Brain microvascular endothelial cell (primary cell): ENCODE measurements around the gene PRKG2.
"Not testable (repeated sequence)": the region's sequence is repeated elsewhere in the genome, so short reads cannot be mapped to it uniquely, and the experiment has no call there.

Experiments
- DNase-seq: peaks from one replicate; pipeline ENCODE4 v3.0.0-alpha.2; 2020
- H3K27ac ChIP-seq: fragments of 250-450 bp; sonication (Bioruptor Pico); 2 replicates; pipeline ENCODE4 v1.5.1; 2020; ENCODE audit warnings: mild to moderate bottlenecking, moderate library complexity
- H3K27me3 ChIP-seq: fragments of 250-450 bp; sonication (Bioruptor Pico); replicated peaks from 2 replicates; pipeline ENCODE4 v1.5.1; 2020; ENCODE audit warnings: mild to moderate bottlenecking
- H3K36me3 ChIP-seq: fragments of 250-450 bp; sonication (Bioruptor Pico); replicated peaks from 2 replicates; pipeline ENCODE4 v1.5.1; 2020; ENCODE audit warnings: mild to moderate bottlenecking
- H3K4me3 ChIP-seq: 2 replicates; pipeline ENCODE4 v1.5.1; 2011; ENCODE audit warnings: low read depth, mild to moderate bottlenecking, control low read depth, low read length, moderate library complexity
- in situ Hi-C: cut with HindIII; loops from 2 replicates; pipeline ENCODE4 v1.10.0; 2017; ENCODE audit warnings: low sequenced_read_pairs, low pct_ligation_motif_present
- TF ChIP-seq, protein P1 (sequence below): IDR thresholded peaks from 2 replicates; pipeline ENCODE4 v1.5.1; 2011; ENCODE audit warnings: low read depth, mild to moderate bottlenecking, moderate library complexity, low read length, control low read depth, inconsistent platforms; ENCODE audit errors: missing control alignments

PRKG2 gene

DNA sequence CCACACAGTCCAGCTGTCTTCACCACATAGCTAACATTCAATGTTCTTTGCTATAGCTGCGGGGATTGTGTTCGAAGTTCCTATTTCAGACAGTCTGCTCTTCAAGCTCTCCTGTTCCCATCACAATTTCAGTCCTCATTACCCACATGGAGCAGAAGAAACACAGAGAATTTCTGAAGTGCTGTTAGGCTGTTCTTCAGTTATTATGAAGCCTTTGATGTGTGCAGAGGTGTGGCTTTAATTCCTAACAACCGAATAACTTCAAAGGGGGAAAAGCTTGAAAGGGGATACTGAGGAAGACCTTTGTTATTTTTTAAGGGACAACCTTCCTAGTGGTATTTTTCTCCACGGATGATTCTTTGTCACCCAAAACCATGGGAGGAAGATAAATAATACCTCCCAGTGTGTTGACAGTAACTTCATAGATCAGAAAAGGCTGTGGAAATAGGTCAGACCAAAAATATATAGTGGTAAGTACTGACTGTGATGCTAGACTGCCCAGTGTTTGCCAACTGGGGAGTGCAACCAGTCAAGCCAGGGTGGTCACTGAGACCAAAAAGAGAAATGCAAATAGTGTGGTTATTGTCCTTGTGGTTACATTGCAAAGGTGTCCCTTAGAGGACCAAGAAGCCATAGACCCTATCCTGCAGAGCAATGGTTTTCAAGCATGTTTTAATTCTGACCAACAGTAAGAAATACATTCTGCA is 52.1 kb downstream of the PRKG2 start:
- no peak for DNase-seq
- in situ Hi-C loops, result no loop called here
- Histone ChIP-seq H3K27ac (no peak overlapping the region), H3K27me3 (no peaks in the 10 kb centered on the region), H3K36me3 (no peaks in the 10 kb centered on the region), H3K4me3 (no peak overlapping the region)
- TF ChIP-seq, protein P1, sequence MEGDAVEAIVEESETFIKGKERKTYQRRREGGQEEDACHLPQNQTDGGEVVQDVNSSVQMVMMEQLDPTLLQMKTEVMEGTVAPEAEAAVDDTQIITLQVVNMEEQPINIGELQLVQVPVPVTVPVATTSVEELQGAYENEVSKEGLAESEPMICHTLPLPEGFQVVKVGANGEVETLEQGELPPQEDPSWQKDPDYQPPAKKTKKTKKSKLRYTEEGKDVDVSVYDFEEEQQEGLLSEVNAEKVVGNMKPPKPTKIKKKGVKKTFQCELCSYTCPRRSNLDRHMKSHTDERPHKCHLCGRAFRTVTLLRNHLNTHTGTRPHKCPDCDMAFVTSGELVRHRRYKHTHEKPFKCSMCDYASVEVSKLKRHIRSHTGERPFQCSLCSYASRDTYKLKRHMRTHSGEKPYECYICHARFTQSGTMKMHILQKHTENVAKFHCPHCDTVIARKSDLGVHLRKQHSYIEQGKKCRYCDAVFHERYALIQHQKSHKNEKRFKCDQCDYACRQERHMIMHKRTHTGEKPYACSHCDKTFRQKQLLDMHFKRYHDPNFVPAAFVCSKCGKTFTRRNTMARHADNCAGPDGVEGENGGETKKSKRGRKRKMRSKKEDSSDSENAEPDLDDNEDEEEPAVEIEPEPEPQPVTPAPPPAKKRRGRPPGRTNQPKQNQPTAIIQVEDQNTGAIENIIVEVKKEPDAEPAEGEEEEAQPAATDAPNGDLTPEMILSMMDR, result no peak

DNA sequence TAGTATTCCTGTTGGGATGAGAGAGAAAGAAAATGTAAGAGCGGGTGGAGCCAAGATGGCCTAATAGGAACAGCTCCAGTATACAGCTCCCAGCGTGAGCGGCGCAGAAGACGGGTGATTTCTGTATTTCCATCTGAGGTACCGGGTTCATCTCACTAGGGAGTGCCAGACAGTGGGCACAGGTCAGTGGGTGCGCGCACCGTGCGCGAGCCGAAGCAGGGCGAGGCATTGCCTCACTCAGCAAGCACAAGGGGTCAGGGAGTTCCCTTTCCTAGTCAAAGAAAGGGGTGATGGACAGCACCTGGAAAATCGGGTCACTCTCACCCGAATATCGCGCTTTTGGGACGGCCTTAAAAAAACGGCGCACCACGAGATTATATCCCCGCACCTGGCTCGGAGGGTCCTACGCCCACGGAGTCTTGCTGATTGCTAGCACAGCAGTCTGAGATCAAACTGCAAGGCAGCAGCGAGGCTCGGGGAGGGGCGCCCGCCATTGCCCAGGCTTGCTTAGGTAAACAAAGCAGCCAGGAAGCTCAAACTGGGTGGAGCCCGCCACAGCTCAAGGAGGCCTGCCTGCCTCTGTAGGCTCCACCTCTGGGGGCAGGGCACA is 61.2 kb downstream of the PRKG2 start:
- H3K27me3 ChIP-seq, DNase-seq, H3K27ac ChIP-seq, H3K36me3 ChIP-seq, in situ Hi-C loops: not testable (repeated sequence)
- H3K4me3 ChIP-seq, result peak overlapping the region; percentile 42

DNA sequence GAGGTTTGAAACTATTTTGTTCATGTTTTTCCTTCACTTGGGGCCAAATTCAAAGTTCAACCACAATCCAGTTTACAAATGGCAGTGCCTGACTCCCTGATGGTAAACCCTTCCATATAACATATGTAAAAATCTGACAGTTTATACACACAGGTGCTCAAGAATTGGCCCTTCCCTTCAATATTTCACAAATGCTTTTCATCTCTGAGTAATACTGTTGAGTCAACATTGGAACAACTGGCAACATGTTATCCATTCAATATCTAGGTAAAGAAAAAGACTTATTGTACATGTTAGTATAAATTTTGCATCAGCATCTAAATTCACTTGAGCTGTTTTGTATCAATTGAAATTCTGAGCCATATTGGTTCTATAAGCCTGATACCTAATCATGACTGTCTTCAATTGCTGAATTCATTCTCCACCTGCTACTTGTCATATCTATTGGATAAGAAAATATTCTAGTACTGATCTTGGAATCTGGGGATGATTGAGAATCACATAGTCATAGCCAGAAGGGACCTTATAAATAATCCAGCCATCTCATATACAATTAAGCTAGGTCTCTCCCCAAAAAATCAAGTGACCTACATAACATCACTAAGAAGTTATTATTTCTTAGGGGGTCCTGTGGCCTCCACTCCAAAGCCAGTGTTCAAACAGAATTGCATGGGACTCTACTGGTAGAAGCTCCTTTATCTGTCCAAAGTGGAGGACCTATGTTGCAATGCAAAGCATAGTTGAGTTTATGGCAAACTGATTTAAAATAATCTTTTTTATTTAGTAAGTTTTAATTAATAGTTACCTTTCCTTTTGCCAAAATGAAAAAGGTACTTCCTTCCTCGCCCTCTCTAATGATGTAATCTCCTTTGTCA is 61.9 kb downstream of the PRKG2 start:
- TF ChIP-seq, protein P1, result no peak
- H3K27ac ChIP-seq, result no peak overlapping the region
- DNase-seq, result no peak
- H3K27me3 ChIP-seq, result no peaks in the 10 kb centered on the region
- in situ Hi-C loops, result no loop called here
- H3K36me3 ChIP-seq, result no peaks in the 10 kb centered on the region
- H3K4me3 ChIP-seq, result no peak overlapping the region

DNA sequence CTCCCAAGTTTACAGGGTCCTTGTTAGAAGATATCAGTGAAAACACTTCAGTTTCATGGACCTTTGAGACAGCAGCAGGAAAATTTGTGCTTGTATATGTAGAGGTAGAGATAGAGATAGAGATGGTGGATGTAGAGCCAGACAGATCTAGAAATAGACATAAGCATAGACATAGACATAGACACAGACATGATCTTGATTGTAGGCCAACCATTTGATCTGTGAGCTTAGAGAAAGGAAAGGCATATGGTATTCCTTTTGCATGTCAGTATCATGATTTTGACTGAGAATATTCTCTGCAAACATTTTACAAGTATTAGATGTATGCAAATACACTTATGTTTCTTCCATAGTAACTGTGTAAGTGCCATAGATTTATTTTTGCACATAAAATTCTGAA is 65.0 kb downstream of the PRKG2 start:
- Histone ChIP-seq H3K27ac (no peak overlapping the region), H3K36me3 (no peaks in the 10 kb centered on the region), H3K4me3 (no peak overlapping the region), H3K27me3 (no peaks in the 10 kb centered on the region)
- DNase-seq, result no peak
- in situ Hi-C loops, result no loop called here
- TF ChIP-seq, protein P1, result no peak

DNA sequence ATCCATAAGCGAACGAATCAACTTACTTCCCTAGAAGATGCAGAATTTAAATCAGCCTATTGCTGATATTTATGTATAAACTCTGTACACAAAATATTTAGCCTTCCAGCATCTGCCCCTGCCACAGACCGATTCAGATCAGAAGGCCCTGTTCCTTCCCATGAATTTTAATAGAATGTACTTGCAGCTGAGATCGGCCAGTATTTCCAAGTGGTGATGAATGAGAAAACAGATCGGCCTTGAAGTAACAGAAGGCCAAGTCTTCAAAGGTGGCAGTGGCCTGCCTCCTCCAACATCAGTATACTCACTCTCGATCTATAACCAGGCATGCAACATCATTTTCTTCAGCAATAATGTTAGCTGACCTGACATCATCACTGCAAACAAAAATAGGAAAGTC is 66.4 kb downstream of the PRKG2 start:
- Histone ChIP-seq H3K4me3 (no peak overlapping the region), H3K27me3 (no peaks in the 10 kb centered on the region), H3K27ac (no peak overlapping the region), H3K36me3 (no peaks in the 10 kb centered on the region)
- DNase-seq, result no peak
- TF ChIP-seq, protein P1, result no peak
- in situ Hi-C loops, result no loop called here

DNA sequence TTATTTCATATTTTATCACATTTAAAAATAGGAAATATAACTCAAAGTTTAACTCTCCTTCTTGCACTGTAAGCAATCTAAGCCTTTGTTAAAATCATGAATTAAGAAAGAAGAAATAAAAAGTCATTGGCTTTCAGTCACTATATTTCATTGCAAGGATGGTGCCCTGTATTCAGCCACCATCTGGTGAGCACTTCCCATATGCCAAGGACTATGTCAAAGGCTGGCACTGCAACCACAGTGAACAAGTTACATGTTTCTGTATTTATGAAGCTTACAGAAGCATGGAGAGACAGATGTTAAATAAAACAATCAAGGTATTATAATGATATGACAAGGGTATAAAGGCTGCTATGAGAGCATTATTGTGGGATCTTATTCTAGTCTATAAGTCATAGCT is 68.6 kb downstream of the PRKG2 start:
- in situ Hi-C loops, result no loop called here
- no peak overlapping the region for H3K27ac ChIP-seq
- TF ChIP-seq, protein P1, result no peak

More for the DNA sequence above, 68.6 kb downstream of the PRKG2 start:
- DNase-seq, result no peak
- Histone ChIP-seq H3K36me3 (no peaks in the 10 kb centered on the region), H3K27me3 (no peaks in the 10 kb centered on the region), H3K4me3 (no peak overlapping the region)
